ENCODE measurements around the gene COL4A4. TPM values are rescaled to one million over a fixed set of nuclear protein-coding genes. Genes with fewer than 3 reads are reported as not detected.

Gene COL4A4
- total and polyA plus RNA-seq, 2 of the 4 experiments (the other 2 are of a cell fraction), result 0.02 TPM; not detected in 1

DNA sequence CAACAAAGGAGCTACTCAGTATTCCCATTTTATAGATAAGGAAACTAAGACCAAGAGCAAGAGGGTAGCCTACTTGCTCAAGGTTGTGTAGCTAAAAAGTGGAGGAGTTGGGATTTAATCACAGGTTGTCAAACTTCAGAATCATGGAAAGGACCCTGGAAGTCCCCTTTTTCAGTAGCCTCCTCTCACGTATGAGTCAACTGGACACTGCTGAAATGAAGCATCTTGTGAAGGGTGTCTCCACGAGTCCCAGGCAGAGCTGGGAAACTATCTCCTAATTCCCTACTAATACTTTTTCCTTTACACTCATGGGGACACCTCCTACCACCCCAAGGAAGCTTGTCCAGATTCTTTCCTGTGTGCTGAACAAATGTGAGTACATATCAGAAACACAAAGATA lies 172.3 kb downstream of the COL4A4 start:
- H3K9me1 ChIP-seq (ENCODE audit: insufficient read depth, low read length), result no peaks in the 10 kb centered on the region
- intact Hi-C loops (cut with micrococcal nuclease), result no loop called here
- H3K4me1 ChIP-seq (ENCODE audit: control insufficient read depth, insufficient read depth, low read length), result no peaks in the 10 kb centered on the region
- no peak overlapping the region for H3K4ac ChIP-seq (ENCODE audit: low read depth, low read length)
- H3K56ac ChIP-seq (ENCODE audit: extremely low read depth, insufficient read depth, low read length), result no peak overlapping the region
- H3K36me3 ChIP-seq (ENCODE audit: control insufficient read depth, insufficient read depth, low read length), result 0 out of 2 replicates have a peak, but pooled peaks cover 4% of the 10 kb centered on the region
- H2BK15ac ChIP-seq (ENCODE audit: low read depth, low read length), result no peak overlapping the region
- H2AK5ac ChIP-seq (ENCODE audit: low read depth, low read length), result no peak overlapping the region
- no peak overlapping the region for H2BK5ac ChIP-seq (ENCODE audit: low read depth, low read length, poor library complexity, severe bottlenecking)
- H2AFZ ChIP-seq (replicated peaks; ENCODE audit: low read length, poor library complexity), result no peak overlapping the region
- no peak overlapping the region for H3K4me3 ChIP-seq (ENCODE audit: insufficient read depth, low read depth, low read length)
- in situ Hi-C loops (cut with MboI; ENCODE audit: low sequenced_read_pairs), result loop anchor here (25.0 kb wide), 2 partner anchors 804 to 1129 kb away; no protein-coding TSS in a partner anchor
- H4K91ac ChIP-seq (ENCODE audit: insufficient read depth, low read depth, low read length), result no peak overlapping the region
- no peaks in the 10 kb centered on the region for H3K27me3 ChIP-seq (ENCODE audit: control insufficient read depth, insufficient read depth, low read length)
- WGBS, 2 experiments (ENCODE audit: extremely low coverage in 2 of 2, insufficient read length in 1 of 2), result no CpG with 5 or more reads among the region's 2 CpGs
- no peak overlapping the region for H4K8ac ChIP-seq (ENCODE audit: low read depth in 2 of 2, low read length in 2 of 2)
- no peak overlapping the region for H2BK20ac ChIP-seq (ENCODE audit: low read depth, low read length)
- no TSS peak for BruUV-seq (replicated peaks)
- no peak for DNase-seq
- no peak overlapping the region for H3K4me2 ChIP-seq (ENCODE audit: low read depth, low read length)
- H4K20me1 ChIP-seq (ENCODE audit: insufficient read depth, low read length), result no peaks in the 10 kb centered on the region
- CTCF ChIA-PET, result no interaction called here
- no peak overlapping the region for H4K5ac ChIP-seq (ENCODE audit: low read depth, low read length)
- TF ChIP-seq CHD1 (IDR thresholded peaks at IDR 0.05; ENCODE audit: low read depth, low read length), result no peak
- TF ChIP-seq BHLHE40 (IDR thresholded peaks at IDR 0.05; ENCODE audit: low read depth, low read length), result no peak
- no peak for TF ChIP-seq RCOR1 (IDR thresholded peaks at IDR 0.05; ENCODE audit: insufficient replicate concordance, low read length)
- no peak for TF ChIP-seq MXI1 (IDR thresholded peaks at IDR 0.05; ENCODE audit: borderline replicate concordance, low read depth, low read length)
- TF ChIP-seq RFX5 (IDR thresholded peaks at IDR 0.05; ENCODE audit: low read depth, low read length), result no peak
- TF ChIP-seq FOS (IDR thresholded peaks at IDR 0.05; ENCODE audit: low read depth, low read length), result no peak
- TF ChIP-seq SMC3 (IDR thresholded peaks at IDR 0.05; ENCODE audit: low read depth, low read length), result no peak
- TF ChIP-seq, protein P1, sequence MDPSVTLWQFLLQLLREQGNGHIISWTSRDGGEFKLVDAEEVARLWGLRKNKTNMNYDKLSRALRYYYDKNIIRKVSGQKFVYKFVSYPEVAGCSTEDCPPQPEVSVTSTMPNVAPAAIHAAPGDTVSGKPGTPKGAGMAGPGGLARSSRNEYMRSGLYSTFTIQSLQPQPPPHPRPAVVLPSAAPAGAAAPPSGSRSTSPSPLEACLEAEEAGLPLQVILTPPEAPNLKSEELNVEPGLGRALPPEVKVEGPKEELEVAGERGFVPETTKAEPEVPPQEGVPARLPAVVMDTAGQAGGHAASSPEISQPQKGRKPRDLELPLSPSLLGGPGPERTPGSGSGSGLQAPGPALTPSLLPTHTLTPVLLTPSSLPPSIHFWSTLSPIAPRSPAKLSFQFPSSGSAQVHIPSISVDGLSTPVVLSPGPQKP (IDR thresholded peaks at IDR 0.05; ENCODE audit: borderline replicate concordance, low read depth, low read length), result no peak
- TF ChIP-seq RAD21 (IDR thresholded peaks at IDR 0.05; ENCODE audit: low read length), result no peak
- TF ChIP-seq, protein P2, sequence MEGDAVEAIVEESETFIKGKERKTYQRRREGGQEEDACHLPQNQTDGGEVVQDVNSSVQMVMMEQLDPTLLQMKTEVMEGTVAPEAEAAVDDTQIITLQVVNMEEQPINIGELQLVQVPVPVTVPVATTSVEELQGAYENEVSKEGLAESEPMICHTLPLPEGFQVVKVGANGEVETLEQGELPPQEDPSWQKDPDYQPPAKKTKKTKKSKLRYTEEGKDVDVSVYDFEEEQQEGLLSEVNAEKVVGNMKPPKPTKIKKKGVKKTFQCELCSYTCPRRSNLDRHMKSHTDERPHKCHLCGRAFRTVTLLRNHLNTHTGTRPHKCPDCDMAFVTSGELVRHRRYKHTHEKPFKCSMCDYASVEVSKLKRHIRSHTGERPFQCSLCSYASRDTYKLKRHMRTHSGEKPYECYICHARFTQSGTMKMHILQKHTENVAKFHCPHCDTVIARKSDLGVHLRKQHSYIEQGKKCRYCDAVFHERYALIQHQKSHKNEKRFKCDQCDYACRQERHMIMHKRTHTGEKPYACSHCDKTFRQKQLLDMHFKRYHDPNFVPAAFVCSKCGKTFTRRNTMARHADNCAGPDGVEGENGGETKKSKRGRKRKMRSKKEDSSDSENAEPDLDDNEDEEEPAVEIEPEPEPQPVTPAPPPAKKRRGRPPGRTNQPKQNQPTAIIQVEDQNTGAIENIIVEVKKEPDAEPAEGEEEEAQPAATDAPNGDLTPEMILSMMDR (conservative IDR thresholded peaks at IDR 0.05; ENCODE audit: low read depth, low read length), result no peak
- TF ChIP-seq MAZ (IDR thresholded peaks at IDR 0.05; ENCODE audit: borderline replicate concordance, low read depth, low read length), result no peak
- TF ChIP-seq CEBPB (IDR thresholded peaks at IDR 0.05; ENCODE audit: low read depth, low read length), result no peak
- TF ChIP-seq NFE2L2 (IDR thresholded peaks at IDR 0.05; ENCODE audit: low read depth, low read length), result no peak
- no peak for TF ChIP-seq MAFK (IDR thresholded peaks at IDR 0.05; ENCODE audit: low read depth, low read length)
- TF ChIP-seq, protein P3, sequence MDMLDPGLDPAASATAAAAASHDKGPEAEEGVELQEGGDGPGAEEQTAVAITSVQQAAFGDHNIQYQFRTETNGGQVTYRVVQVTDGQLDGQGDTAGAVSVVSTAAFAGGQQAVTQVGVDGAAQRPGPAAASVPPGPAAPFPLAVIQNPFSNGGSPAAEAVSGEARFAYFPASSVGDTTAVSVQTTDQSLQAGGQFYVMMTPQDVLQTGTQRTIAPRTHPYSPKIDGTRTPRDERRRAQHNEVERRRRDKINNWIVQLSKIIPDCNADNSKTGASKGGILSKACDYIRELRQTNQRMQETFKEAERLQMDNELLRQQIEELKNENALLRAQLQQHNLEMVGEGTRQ (IDR thresholded peaks at IDR 0.05; ENCODE audit: low read depth, low read length), result no peak
- no peak for TF ChIP-seq POLR2A (IDR thresholded peaks at IDR 0.05; ENCODE audit: low read depth, low read length)
- H2AK9ac ChIP-seq (replicated peaks; ENCODE audit: low read depth, low read length, poor library complexity), result no peak overlapping the region
- H3K9me3 ChIP-seq (ENCODE audit: control insufficient read depth, insufficient read depth, low read length), result no peaks in the 10 kb centered on the region
- no peaks in the 10 kb centered on the region for H3K79me1 ChIP-seq (ENCODE audit: low read depth in 1 of 2, low read length in 2 of 2)
- POLR2A ChIA-PET (ENCODE audit: unreplicated experiment), result no interaction called here
- ATAC-seq (ENCODE audit: low read depth), result no peak
- H3K27ac ChIP-seq (ENCODE audit: insufficient read depth, low read length), result no peak overlapping the region
- H3K14ac ChIP-seq (replicated peaks; ENCODE audit: low read depth, low read length), result no peak overlapping the region
- no peak overlapping the region for H2BK120ac ChIP-seq (ENCODE audit: low read depth, low read length)
- no peak overlapping the region for H3K9ac ChIP-seq (ENCODE audit: low read depth, low read length)
- no peak overlapping the region for H3K23ac ChIP-seq (ENCODE audit: low read depth, low read length)
- H3K18ac ChIP-seq (ENCODE audit: low read depth, low read length), result no peak overlapping the region
- dilution Hi-C loops (cut with HindIII; ENCODE audit: low sequenced_read_pairs, unreplicated experiment), result no loop called here
